GM12872 (cell line): ENCODE measurements around the gene NEK6.

ENCODE experiments used
- TF ChIP-seq, protein P1 (sequence below): IDR thresholded peaks from 3 replicates; pipeline ENCODE4 v1.5.1; 2011; ENCODE audit warnings: low read depth, mild to moderate bottlenecking, low read length, moderate library complexity; ENCODE audit not compliant: insufficient read depth

NEK6 gene

DNA sequence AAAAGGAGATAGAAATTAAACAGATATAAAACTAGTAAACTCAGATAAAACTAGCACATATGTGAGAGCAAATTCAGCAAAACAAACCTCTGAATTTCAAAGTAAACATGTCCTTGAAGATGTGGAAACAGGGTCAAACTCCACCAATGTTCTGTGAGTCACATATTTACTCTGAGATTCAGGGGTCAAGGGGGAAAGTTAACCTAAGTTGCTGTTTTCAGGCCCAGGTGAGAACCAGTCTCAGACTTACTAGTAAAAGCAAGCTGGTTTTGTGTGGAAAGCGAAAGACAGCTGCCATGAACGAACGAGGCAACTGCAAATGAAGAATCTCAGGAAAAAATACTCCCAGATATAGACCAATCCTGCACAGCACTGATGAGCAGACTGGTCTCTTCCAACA is 128.5 kb downstream of the NEK6 start:
- TF ChIP-seq, protein P1, sequence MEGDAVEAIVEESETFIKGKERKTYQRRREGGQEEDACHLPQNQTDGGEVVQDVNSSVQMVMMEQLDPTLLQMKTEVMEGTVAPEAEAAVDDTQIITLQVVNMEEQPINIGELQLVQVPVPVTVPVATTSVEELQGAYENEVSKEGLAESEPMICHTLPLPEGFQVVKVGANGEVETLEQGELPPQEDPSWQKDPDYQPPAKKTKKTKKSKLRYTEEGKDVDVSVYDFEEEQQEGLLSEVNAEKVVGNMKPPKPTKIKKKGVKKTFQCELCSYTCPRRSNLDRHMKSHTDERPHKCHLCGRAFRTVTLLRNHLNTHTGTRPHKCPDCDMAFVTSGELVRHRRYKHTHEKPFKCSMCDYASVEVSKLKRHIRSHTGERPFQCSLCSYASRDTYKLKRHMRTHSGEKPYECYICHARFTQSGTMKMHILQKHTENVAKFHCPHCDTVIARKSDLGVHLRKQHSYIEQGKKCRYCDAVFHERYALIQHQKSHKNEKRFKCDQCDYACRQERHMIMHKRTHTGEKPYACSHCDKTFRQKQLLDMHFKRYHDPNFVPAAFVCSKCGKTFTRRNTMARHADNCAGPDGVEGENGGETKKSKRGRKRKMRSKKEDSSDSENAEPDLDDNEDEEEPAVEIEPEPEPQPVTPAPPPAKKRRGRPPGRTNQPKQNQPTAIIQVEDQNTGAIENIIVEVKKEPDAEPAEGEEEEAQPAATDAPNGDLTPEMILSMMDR = no peak

DNA sequence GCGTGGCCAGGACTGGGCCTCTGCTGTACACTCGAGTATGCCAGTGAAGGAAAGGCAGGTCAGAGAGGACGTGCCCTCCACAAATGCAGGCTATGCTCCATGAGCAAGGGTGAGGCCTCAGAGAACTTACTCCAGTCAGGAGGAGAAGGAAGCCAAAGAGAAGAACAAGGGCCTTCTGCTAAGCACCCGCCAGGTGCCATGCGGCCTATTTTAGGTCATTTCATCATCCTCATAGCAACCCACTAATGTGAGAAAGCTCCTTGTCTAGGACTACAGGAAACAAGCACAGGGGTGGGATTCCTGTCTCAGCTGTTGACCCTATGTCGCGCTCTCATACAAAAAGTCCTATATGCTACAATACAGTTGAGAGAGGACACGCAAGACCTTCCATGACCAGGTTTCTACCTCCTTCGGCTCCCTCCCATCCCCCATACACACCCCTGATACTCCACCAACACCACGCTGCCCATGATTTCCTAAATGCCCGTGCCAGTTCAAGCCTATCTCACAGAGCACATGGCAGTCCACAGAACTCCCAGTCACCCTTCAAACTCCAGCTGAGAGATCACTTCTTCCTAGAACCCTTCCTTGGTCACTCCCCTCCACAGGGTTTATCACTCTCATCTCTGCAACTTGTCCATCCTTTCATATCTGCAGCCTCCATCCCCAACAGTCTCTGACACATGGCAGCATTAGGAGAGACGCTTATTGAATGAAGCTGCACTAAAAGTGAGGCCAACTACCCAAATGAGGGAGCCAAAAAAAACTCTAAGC is 130.7 kb downstream of the NEK6 start:
- TF ChIP-seq, protein P1 = no peak

DNA sequence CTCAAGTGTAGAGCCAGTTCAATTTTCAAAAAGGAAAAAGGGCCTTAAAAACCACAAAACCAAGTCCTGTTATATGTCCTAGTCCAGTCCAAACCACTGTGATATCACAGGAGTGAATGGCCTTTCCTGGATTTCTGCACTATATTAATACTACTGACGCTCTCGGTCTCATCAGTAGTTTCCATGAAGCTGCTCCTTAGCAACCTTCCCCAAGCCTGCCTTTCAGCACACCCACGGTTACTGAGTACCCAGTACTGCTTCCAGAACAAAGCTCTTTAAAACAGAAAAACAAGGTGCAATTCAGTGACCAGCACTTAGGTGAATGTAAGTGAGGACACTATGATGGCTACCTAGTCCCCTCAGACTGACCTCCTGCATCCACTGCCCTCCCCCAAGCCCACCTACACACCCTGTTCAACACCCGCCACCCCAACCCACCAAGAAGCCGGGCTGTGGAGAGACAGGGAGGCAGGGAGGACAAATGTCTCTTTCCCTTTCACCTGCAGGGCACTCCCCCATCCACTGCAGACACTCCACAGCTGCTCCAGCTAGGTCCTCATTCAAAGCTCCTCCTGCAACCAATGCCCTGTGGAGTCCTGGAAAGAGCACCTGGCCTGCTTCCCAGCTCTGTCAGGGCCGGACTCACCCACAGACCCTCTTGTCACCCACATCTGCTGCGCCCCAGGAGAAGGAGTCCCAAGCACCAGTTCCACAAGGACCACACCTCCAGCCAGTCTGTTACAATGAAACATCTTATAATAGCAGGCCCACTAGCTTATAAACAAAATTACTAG is 131.6 kb downstream of the NEK6 start:
- TF ChIP-seq, protein P1 = no peak

DNA sequence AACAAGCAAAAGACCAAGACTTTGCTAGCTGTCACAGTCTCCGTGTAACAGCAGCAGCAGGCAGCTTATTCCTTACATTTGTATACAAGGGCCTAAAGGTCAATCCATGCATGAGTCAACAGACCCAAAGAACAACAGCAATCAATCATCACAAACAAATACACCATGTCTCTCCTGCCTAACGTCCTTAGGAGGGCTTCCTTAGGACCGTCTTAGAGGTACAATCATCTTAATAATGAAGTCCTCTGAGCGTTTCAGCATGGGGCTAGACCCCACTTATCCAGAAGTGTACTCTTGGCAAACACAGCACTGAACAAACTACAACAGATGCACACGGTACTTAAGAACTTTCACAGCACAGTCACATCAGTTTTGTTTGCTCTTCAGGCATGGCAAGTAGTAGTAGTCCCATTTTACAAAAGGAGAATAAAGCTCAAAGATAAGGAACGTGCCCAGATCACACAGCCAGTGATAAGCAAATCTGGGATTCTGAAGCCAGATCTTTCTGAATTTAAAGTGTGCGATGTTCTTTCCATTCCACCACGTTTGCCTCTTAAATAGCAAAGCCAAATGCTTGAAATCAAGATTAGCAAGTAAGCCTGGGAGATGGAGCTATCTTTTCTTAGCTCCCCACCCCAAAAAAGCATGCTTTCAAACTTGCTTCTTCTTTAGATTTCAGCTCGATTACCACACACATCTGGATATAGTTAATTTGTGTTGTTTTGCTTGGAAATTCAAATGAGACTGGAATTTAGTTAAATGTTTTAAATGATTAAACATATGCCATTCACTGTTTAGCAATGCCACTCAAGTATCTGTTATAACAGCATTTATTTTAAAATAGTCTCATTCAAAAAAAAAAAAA is 133.3 kb downstream of the NEK6 start:
- TF ChIP-seq, protein P1 = no peak

DNA sequence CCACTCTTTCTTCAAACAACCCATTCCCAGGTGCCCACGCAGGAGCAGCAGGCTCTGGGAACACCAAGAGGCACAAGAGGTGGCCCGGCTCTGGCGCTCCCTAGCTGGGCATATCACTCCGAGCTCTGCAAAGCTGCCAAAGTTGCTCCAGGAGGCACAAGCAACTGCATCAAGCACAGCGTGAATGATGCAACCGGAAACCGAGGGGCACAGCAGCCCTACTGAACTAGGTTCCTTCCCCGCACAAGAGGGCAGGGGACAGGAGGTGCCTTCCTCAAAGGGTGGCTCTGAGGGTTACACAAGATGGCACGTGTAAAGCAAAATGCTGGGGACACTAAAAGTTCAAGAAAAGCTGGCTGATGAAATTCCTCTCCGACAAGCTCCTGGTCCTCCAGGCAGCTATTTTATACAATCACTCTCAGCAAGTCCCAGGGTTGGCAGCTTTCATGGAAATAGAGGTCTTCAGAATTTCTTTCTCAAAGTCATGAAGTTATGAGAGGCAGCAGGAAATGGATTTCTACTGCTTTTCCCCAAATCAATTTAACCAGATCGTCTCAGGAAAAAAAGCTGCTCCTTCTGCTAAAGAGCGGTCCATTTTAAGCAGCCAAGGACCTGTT is 134.6 kb downstream of the NEK6 start:
- TF ChIP-seq, protein P1 = no peak

DNA sequence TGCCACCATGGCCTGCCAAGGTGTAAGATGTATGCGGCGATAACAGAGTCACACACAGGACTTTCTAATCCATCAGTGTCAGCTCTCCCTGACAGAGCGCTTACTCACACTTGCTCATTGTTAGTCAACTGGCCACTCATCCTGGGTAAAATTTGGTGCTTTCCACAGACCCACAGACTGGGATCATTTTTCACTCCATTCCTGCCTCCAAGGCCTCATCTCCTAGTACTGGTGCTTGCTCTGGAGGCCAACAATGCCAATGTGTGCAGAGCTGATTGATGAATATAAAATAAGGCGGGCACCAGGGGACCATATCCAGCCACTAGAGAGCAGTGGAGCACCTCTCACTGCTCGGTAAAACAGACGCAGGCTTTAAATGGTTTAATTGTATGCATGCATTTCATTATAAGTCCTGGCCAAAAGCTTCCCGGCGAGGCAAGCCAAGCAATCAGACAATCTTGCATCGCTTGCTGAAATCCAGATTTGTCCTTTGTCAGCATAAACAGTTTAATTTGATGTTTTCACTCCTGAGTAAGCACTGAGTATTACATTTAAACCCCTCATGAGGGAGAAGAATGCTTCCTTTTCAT is 135.2 kb downstream of the NEK6 start:
- TF ChIP-seq, protein P1 = no peak
